NT2/D1 (cell line): ENCODE measurements around the gene SIK3.

Experiments used
- SUZ12 ChIP-seq: IDR thresholded peaks from 2 replicates; pipeline ENCODE4 v1.6.1; 2011; ENCODE audit not compliant: insufficient read length, insufficient read depth; ENCODE audit errors: extremely low read depth
- YY1 ChIP-seq: IDR thresholded peaks from 2 replicates; pipeline ENCODE4 v1.6.1; 2011; ENCODE audit not compliant: insufficient read length, insufficient read depth
- ZNF274 ChIP-seq: IDR thresholded peaks from 2 replicates; pipeline ENCODE4 v1.6.1; 2011; ENCODE audit warnings: mild to moderate bottlenecking, low read depth, low read length

GRCh38 chr11:117099696-117100095, 1.5 kb upstream of the SIK3 start:
- TF ChIP-seq ZNF274 (no peak), YY1 (no peak), SUZ12 (no peak)
